ENCODE results near the gene TRAF3.

DNA sequence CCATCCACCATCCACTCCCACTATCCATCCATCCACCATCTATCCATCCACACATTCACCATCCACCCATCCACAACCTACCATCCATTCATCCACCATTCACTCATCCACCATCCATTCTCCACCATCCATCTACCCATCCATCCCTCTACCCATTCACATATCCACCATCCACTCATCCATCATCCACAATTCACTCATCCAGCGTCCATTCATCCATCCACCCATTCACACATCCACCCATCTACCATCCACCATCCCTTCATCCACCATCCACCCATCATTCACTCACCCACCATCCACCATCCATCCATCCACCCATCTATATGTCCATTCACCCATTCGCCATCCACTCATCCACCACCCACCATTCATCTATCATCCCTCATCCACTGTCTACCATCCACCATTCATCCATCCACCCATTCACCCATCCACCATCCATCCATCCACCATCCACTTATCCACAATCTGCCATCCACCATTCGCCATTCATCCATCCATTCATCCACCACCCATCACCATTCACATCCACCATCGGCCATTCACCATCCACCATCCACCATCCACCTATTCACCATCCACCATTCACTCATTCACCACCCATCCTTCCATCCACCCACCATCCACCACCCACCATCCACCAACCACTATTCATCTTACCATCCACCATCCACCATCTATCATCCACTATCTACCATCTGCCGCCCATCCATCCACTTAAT, 143.2 kb downstream of the TRAF3 start:
- TF ChIP-seq EZH2 (IDR thresholded peaks at IDR 0.05; ENCODE audit: borderline replicate concordance, low read depth, low read length, severe bottlenecking), result no peak
- TF ChIP-seq, protein P1, sequence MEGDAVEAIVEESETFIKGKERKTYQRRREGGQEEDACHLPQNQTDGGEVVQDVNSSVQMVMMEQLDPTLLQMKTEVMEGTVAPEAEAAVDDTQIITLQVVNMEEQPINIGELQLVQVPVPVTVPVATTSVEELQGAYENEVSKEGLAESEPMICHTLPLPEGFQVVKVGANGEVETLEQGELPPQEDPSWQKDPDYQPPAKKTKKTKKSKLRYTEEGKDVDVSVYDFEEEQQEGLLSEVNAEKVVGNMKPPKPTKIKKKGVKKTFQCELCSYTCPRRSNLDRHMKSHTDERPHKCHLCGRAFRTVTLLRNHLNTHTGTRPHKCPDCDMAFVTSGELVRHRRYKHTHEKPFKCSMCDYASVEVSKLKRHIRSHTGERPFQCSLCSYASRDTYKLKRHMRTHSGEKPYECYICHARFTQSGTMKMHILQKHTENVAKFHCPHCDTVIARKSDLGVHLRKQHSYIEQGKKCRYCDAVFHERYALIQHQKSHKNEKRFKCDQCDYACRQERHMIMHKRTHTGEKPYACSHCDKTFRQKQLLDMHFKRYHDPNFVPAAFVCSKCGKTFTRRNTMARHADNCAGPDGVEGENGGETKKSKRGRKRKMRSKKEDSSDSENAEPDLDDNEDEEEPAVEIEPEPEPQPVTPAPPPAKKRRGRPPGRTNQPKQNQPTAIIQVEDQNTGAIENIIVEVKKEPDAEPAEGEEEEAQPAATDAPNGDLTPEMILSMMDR (IDR thresholded peaks at IDR 0.05; ENCODE audit: borderline replicate concordance, extremely low read depth, low read length, poor library complexity, severe bottlenecking), result no peak

Data from DND-41 (cell line).